K562 (cell line): ENCODE measurements around the gene RBKS.

ENCODE experiments used
- NCOA4 ChIP-seq: fragments of 450-650 bp; IDR thresholded peaks from 2 replicates; pipeline ENCODE4 v1.6.1; 2018; ENCODE audit warnings: mild to moderate bottlenecking; ENCODE audit not compliant: partially characterized antibody
- TBL1XR1 ChIP-seq, 2 experiments: IDR thresholded peaks; 2 replicates each; pipeline ENCODE4 v1.6.1; 2012; ENCODE audit warnings: improper control_type of control experiment in 2 of 2, low read length in 2 of 2, mild to moderate bottlenecking in 1 of 2
- ZFX ChIP-seq: sonication (generic); formaldehyde crosslinking; IDR thresholded peaks from 2 replicates; pipeline ENCODE4 v1.8.0; 2022; ENCODE audit warnings: mild to moderate bottlenecking, missing genetic modification reagents, moderate library complexity

DNA sequence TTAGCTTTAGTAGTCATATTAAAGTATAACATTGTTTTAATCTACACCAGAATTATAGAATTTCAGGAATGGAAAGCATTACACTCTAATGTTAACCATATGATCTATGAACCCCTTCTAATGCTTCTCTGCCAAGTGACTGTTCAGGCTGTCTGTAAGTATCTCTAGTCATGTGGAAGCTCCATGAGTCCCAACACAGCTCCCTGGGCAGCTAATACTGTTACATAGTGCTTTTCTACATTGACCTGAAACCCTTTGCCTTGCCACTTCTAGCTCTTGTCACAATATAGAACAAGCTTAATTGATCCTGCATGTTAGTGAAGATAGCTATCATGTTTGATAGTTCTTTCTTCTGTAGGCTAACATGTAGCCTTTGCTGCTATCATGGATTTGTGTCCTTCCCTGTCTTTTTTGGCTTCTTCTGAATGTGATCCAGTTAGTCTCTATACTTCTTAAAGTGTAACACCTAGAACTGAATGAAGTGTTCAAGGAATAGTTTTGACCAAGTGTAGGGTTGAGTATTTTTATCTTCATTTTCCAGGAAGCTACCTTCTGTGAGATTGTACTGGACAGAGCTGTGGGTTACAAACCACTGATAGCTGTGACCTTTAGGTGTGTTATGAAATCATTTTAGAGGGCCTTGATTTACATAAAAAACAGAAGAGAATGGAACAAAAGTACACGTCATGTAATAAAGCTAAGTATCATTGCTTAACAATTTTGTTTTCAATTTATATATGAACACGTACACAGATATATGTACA, 24.0 kb upstream of the RBKS start:
- no peak for TF ChIP-seq ZFX (CRISPR knock-in tag)
- TF ChIP-seq TBL1XR1 (IDR thresholded peaks at IDR 0.05; ENCODE audit: low read length in 2 of 2), result no peak
- TF ChIP-seq NCOA4, result no peak
